ENCODE results near the gene KCTD20.

Gene KCTD20

DNA sequence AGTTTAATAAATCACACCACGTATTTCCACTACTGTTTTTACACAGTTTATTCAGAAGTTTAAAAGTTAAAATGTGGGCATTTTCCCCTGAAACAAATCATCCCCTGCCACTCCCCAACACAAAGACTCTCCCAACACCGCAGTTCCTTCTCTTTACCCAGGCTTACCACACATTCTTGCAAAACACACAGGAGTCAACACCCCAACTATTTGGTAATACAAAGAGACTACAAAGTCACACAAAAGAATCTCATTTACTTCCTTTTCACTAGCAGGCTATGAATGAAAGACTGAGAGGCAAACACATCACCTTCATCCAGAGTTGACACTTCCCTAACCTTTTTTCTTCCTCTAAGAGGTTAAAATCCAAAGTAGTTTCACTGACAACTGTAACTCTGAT is 51.1 kb downstream of the KCTD20 start:
- no CpG with 5 or more reads among the region's 2 CpGs for WGBS (ENCODE audit: extremely low coverage, insufficient coverage, insufficient read length)
- no peaks in the 10 kb centered on the region for H3K4me1 ChIP-seq (ENCODE audit: control insufficient read depth in 1 of 2, insufficient read depth in 2 of 2, low read length in 2 of 2)
- peaks cover 11 to 22% of the 10 kb centered on the region in 2 experiments for H3K36me3 ChIP-seq (ENCODE audit: control insufficient read depth in 1 of 2, insufficient read depth in 2 of 2, low read length in 2 of 2)

GRCh38 chr6:36495086-36495485 is 52.3 kb downstream of the KCTD20 start:
- Histone ChIP-seq H3K9ac (ENCODE audit: low read length) (no peak overlapping the region), H2BK12ac (ENCODE audit: low read length) (no peak overlapping the region), H3K14ac (ENCODE audit: low read length) (no peak overlapping the region), H3K18ac (ENCODE audit: low read length) (no peak overlapping the region), H3K4me3 (ENCODE audit: low read depth, low read length) (no peak overlapping the region), H3K4me1 (ENCODE audit: control insufficient read depth in 1 of 2, insufficient read depth in 2 of 2, low read length in 2 of 2) (no peaks in the 10 kb centered on the region), H2BK120ac (ENCODE audit: insufficient read depth, low read length, poor library complexity) (no peak overlapping the region), H3K9me3 (ENCODE audit: insufficient read depth, low read depth, low read length) (no peaks in the 10 kb centered on the region), H3K4me2 (ENCODE audit: low read length) (no peak overlapping the region), H4K8ac (ENCODE audit: low read depth, low read length) (no peak overlapping the region), H4K91ac (ENCODE audit: low read depth, low read length) (no peak overlapping the region), H3K4ac (ENCODE audit: low read depth, low read length) (no peak overlapping the region), H3K27ac (ENCODE audit: low read depth, low read length) (no peak overlapping the region), H2AK5ac (ENCODE audit: low read length) (no peak overlapping the region), H4K12ac (ENCODE audit: low read depth, low read length) (no peak overlapping the region), H2BK5ac (ENCODE audit: low read depth, low read length, poor library complexity) (no peak overlapping the region), H3K79me1 (ENCODE audit: low read length) (no peaks in the 10 kb centered on the region), H3K27me3 (ENCODE audit: insufficient read depth, low read length) (no peaks in the 10 kb centered on the region), H2AFZ (ENCODE audit: insufficient read depth, low read length, poor library complexity) (no peak overlapping the region), H3K36me3 (ENCODE audit: control insufficient read depth in 1 of 2, insufficient read depth in 2 of 2, low read length in 2 of 2) (peaks cover 12 to 22% of the 10 kb centered on the region in 2 experiments), H3K23ac (ENCODE audit: low read length) (no peak overlapping the region), H3K79me2 (ENCODE audit: control insufficient read depth, insufficient read depth, low read length, poor library complexity) (no peaks in the 10 kb centered on the region)
- DNase-seq, result no peak
- no CpG with 5 or more reads among the region's 5 CpGs for WGBS (ENCODE audit: extremely low coverage, insufficient coverage, insufficient read length)

More for the DNA sequence above, 51.1 kb downstream of the KCTD20 start:
- Histone ChIP-seq H3K79me2 (ENCODE audit: control insufficient read depth, insufficient read depth, low read length, poor library complexity) (no peaks in the 10 kb centered on the region), H2AK5ac (ENCODE audit: low read length) (no peak overlapping the region), H3K4ac (ENCODE audit: low read depth, low read length) (no peak overlapping the region), H3K79me1 (ENCODE audit: low read length) (no peaks in the 10 kb centered on the region), H2BK120ac (ENCODE audit: insufficient read depth, low read length, poor library complexity) (no peak overlapping the region), H3K9me3 (ENCODE audit: insufficient read depth, low read depth, low read length) (no peaks in the 10 kb centered on the region), H3K9ac (ENCODE audit: low read length) (no peak overlapping the region), H4K91ac (ENCODE audit: low read depth, low read length) (no peak overlapping the region), H2AFZ (ENCODE audit: insufficient read depth, low read length, poor library complexity) (no peak overlapping the region), H3K4me3 (ENCODE audit: low read depth, low read length) (no peak overlapping the region), H3K27ac (ENCODE audit: low read depth, low read length) (no peak overlapping the region), H4K12ac (ENCODE audit: low read depth, low read length) (no peak overlapping the region), H2BK5ac (ENCODE audit: low read depth, low read length, poor library complexity) (no peak overlapping the region), H2BK12ac (ENCODE audit: low read length) (no peak overlapping the region), H3K18ac (ENCODE audit: low read length) (no peak overlapping the region), H3K4me2 (ENCODE audit: low read length) (no peak overlapping the region), H3K14ac (ENCODE audit: low read length) (no peak overlapping the region), H4K8ac (ENCODE audit: low read depth, low read length) (no peak overlapping the region), H3K27me3 (ENCODE audit: insufficient read depth, low read length) (no peaks in the 10 kb centered on the region), H3K23ac (ENCODE audit: low read length) (no peak overlapping the region)
- DNase-seq, result peak in 1 of 2 donors; percentile 16

DNA sequence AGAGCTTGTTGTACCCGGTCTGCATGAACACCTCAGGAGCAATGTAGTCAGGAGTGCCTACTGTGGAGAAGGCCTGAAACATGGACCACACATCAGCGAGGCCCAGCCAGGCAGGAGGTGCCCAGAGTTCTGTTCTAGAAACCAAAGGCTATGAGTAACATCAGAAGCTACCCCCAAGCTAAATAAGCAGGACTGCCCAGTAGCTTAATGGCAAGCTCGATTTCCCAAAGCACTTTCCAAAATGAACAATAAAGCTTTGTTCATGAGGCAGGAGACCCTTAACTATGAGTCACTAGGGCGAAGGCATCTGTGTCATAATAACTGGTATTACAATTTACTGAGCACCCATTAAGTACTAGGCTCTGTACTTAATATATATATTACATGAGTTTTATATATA is 57.1 kb downstream of the KCTD20 start:
- Histone ChIP-seq H3K79me2 (ENCODE audit: control insufficient read depth, insufficient read depth, low read length, poor library complexity) (no peaks in the 10 kb centered on the region), H3K36me3 (ENCODE audit: control insufficient read depth in 1 of 2, insufficient read depth in 2 of 2, low read length in 2 of 2) (peaks cover 11 to 12% of the 10 kb centered on the region in 2 experiments), H3K27me3 (ENCODE audit: insufficient read depth, low read length) (no peaks in the 10 kb centered on the region), H3K4ac (ENCODE audit: low read depth, low read length) (no peak overlapping the region), H3K9ac (ENCODE audit: low read length) (no peak overlapping the region), H3K27ac (ENCODE audit: low read depth, low read length) (no peak overlapping the region), H4K91ac (ENCODE audit: low read depth, low read length) (no peak overlapping the region), H2BK120ac (ENCODE audit: insufficient read depth, low read length, poor library complexity) (no peak overlapping the region), H2BK5ac (ENCODE audit: low read depth, low read length, poor library complexity) (no peak overlapping the region), H3K4me2 (ENCODE audit: low read length) (no peak overlapping the region), H3K14ac (ENCODE audit: low read length) (no peak overlapping the region), H2BK12ac (ENCODE audit: low read length) (no peak overlapping the region), H4K12ac (ENCODE audit: low read depth, low read length) (no peak overlapping the region), H3K4me3 (ENCODE audit: low read depth, low read length) (no peak overlapping the region), H2AK5ac (ENCODE audit: low read length) (no peak overlapping the region), H4K8ac (ENCODE audit: low read depth, low read length) (no peak overlapping the region), H3K79me1 (ENCODE audit: low read length) (no peaks in the 10 kb centered on the region), H3K23ac (ENCODE audit: low read length) (no peak overlapping the region), H2AFZ (ENCODE audit: insufficient read depth, low read length, poor library complexity) (no peak overlapping the region), H3K18ac (ENCODE audit: low read length) (no peak overlapping the region), H3K9me3 (ENCODE audit: insufficient read depth, low read depth, low read length) (no peaks in the 10 kb centered on the region), H3K4me1 (ENCODE audit: control insufficient read depth in 1 of 2, insufficient read depth in 2 of 2, low read length in 2 of 2) (no peaks in the 10 kb centered on the region)
- WGBS (ENCODE audit: extremely low coverage, insufficient coverage, insufficient read length), result no CpG with 5 or more reads among the region's 4 CpGs
- DNase-seq, result no peak

DNA sequence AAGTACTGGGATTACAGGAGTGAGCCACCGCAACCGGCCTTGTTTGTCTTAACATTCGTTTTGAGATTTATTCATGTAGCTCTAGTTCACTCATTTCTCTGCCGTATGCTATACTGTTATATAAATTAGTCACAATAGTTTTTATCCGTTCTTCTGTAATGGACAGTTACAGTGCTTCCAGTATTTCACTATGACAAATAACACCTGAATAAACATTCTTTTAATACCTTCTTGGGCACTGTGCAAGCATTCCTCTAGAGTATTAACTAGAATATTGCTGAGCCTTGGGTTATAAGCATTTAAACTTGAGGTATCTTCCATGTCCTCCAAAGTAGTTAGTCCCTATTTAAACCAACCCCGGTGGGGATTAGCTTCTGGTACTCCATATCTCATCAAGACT is 58.9 kb downstream of the KCTD20 start:
- Histone ChIP-seq H4K12ac (ENCODE audit: low read depth, low read length) (no peak overlapping the region), H2AFZ (ENCODE audit: insufficient read depth, low read length, poor library complexity) (no peak overlapping the region), H3K9me3 (ENCODE audit: insufficient read depth, low read depth, low read length) (no peaks in the 10 kb centered on the region), H3K14ac (ENCODE audit: low read length) (no peak overlapping the region), H3K79me2 (ENCODE audit: control insufficient read depth, insufficient read depth, low read length, poor library complexity) (no peaks in the 10 kb centered on the region), H3K9ac (ENCODE audit: low read length) (no peak overlapping the region), H4K8ac (ENCODE audit: low read depth, low read length) (no peak overlapping the region), H3K27ac (ENCODE audit: low read depth, low read length) (no peak overlapping the region), H4K91ac (ENCODE audit: low read depth, low read length) (no peak overlapping the region), H3K18ac (ENCODE audit: low read length) (no peak overlapping the region), H2BK120ac (ENCODE audit: insufficient read depth, low read length, poor library complexity) (no peak overlapping the region), H2BK5ac (ENCODE audit: low read depth, low read length, poor library complexity) (no peak overlapping the region), H3K36me3 (ENCODE audit: control insufficient read depth in 1 of 2, insufficient read depth in 2 of 2, low read length in 2 of 2) (peaks cover 5 to 6% of the 10 kb centered on the region in 2 experiments), H3K4me1 (ENCODE audit: control insufficient read depth in 1 of 2, insufficient read depth in 2 of 2, low read length in 2 of 2) (no peaks in the 10 kb centered on the region), H3K79me1 (ENCODE audit: low read length) (no peaks in the 10 kb centered on the region), H2AK5ac (ENCODE audit: low read length) (no peak overlapping the region), H2BK12ac (ENCODE audit: low read length) (no peak overlapping the region), H3K23ac (ENCODE audit: low read length) (no peak overlapping the region), H3K27me3 (ENCODE audit: insufficient read depth, low read length) (no peaks in the 10 kb centered on the region), H3K4ac (ENCODE audit: low read depth, low read length) (no peak overlapping the region), H3K4me3 (ENCODE audit: low read depth, low read length) (no peak overlapping the region), H3K4me2 (ENCODE audit: low read length) (no peak overlapping the region)
- no peak for DNase-seq
- WGBS (ENCODE audit: extremely low coverage, insufficient coverage, insufficient read length), result no CpG with 5 or more reads among the region's 6 CpGs

Measured in trophoblast cell (in vitro differentiated cells and primary cell).